Lung microvascular endothelial cell (primary cell): ENCODE measurements around the gene FAM47C. TPM values are rescaled to one million over a fixed set of nuclear protein-coding genes. Genes with fewer than 3 reads are reported as not detected.
"Not testable (repeated sequence)": the region's sequence is repeated elsewhere in the genome, so short reads cannot be mapped to it uniquely, and the experiment has no call there.

Experiments used
- DNase-seq, 2 donors: peaks; one replicate each; pipeline versions ENCODE4 v3.0.0 to v3.0.0-alpha.2; 2010; ENCODE audit warnings: low read depth in 2 of 2
- total RNA-seq: library from RNA; depleted of rRNA; stranded (reverse); fragments of >200 nt; gene quantifications from 2 replicates; pipeline ENCODE4 v1.2.1, GENCODE V29; 2014

FAM47C gene
- not detected in 2 replicates for total RNA-seq

DNA sequence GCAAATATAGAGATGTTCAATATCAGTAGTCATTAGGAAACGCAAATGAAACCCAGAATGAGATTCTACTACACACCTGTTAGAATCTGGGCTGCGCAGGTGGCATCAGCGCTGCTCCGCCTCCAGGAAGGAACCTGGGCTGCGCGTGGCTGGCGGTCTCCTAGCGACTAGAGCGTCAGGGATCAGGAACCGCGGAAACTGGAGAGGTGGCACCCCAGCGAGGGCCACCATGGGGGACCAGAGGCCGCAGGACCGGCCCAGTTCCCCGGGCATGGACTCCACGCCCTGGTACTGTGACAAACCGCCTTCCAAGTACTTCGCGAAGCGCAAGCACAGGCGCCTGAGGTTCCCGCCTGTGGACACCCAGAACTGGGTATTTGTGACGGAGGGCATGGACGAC, at the start of gene FAM47C:
Gene FAM47C, plus strand, starts transcription at position 185 of the 400 bp plus-strand sequence. Its CDS starts 45 bp downstream, at position 230.
- DNase-seq = not testable (repeated sequence)

DNA sequence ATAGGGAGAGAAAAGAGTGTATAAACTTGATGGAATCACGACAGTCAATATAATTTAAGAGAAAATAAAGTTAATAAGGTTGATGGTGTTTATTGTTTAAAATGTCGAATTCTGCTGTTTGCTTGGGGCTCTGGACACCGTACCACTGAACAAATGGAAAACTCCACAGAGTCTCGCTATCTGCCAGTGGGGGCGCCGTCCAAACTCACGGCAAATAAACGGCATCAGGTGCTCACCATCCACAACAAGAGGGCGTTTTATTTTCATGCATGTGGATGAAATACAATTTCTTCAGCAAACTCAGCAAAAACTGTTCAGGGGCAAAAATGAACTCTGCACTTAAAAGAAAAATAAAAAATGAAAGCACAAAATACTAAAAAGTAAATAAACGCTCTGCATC, 46.6 kb upstream of the FAM47C start:
- DNase-seq = peak in 1 of 2 donors; percentile 43

DNA sequence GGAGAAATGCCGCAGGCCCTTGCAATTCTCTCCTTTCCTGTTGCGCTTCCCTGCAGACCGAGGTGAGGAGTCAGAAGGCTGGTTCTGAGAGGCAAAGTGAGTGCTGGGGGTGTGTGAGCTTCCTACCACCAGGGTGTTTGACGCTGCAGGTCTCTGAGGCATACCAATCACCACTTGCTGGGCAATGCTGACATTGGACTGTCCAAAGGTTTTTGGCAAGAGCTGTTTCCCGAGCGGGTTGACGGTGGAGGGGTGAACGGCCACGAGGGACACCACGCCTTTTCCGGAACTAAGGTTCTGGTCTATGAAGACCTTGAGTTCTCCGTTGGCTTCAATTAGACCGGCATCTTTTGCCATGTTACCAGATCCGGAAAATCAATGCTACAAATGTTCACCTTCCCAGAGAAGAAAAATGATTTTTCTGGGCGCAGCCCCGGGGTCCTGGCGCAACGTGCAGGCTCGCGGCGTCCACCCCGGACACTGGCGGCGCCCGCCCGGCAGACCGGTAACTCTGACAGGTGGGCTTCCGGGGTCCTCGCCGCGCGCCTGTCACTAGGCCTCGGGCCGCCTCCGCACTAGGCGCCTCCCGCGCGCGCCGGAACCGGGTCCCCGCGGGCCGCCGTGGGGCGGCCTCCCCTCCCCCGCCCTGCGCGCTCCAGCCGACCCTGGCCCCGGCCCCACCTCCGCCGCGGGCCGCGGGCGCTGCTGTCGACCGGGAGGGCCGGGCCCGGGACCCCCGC, 44.9 kb upstream of the FAM47C start:
- peak in 1 of 2 donors; percentile 15 for DNase-seq

DNA sequence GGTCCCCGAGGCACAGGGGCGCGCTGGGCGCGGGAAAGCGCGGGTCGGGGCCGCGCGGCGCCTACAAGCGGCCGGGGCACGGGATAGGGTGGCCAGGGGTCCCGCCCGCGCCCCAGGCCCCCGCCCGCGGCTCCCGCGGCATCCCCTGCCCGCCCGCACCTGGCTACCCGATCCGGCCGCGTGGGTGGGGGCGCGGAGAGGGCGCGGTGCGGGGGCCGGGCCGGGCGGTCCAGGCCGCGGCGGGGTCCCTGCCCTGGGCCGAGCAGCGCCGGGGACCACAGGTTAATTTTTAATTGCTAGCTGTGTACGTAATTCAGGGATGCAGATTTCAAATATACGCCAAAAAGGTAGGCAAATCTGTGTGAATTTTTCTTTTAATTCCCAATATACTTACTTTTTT, 44.3 kb upstream of the FAM47C start:
- DNase-seq = no peak

DNA sequence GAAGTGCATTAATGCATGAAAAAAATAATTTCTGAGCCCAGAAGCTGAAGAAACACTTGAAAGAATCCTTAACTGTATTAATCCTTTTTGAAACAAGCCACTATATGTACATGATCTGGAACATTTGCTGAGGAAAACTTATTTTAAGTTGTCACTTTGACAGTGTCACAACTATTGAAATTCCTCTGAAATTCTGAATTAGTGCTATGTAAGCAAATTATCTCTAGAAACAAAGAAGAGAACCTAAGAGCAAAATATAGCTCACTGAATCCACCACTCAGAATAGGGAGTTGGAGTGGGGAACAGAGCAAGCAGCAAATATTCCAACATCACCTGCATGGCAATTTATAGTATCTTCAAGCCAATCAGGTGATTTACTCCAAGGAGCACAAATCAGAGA, 34.6 kb upstream of the FAM47C start:
- no peak for DNase-seq

DNA sequence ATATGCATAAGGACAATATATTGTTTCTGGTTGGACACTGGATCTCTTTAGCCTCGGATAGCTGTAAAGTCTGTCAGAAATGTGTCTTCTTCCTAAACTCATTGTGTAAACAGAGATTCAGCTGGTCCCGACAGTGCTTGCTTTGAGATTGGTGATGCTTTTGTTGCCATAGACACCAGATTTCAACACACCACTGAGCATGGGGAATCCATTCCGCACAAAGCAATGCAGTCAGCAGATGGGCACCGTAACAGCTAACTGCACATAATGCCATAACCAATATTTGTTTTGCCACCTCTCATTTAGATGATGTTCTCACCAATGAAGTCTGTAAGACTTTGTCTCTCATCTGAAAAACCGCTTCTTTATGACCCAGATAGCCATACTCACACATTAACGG, 33.3 kb upstream of the FAM47C start:
- no peak for DNase-seq

DNA sequence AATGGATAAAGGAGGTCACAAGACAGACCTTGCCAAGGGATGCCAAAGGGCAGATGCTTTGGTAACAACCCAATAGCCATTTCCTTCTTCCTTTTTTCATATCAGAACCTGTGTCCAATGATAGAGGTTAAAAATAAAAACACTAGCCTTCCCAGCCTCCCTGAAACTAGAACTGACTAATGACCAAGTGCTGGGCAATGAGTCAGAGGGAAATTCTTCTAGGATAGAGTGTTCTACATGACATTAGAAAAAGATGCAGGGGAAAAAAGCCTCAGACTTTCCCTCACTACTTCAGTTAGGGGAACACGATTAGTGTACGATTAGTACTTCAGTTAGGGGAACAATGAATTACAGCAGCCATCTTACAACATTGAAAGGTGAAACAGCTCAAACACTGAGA, 29.3 kb upstream of the FAM47C start:
- peak; percentile 1 to 40 for DNase-seq

DNA sequence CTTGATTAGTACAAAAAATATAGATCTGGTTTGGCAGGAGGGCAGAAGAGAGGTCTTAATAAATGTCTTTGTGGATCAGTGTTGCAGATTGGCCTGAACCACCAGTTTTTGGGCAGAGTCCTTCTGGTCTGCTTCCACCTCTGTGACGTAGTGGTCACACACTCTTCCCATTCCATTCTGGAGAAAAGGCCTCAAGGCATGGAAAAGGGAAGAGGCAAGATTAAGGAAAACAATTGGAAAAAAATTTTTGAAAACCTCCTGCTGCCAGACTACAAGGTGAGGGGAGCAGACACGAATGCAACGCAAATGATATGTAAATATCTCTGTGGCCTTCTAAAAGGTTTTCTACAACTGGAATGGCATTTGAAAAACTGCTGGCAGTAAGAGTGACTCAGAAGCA, 24.3 kb upstream of the FAM47C start:
- DNase-seq = no peak

DNA sequence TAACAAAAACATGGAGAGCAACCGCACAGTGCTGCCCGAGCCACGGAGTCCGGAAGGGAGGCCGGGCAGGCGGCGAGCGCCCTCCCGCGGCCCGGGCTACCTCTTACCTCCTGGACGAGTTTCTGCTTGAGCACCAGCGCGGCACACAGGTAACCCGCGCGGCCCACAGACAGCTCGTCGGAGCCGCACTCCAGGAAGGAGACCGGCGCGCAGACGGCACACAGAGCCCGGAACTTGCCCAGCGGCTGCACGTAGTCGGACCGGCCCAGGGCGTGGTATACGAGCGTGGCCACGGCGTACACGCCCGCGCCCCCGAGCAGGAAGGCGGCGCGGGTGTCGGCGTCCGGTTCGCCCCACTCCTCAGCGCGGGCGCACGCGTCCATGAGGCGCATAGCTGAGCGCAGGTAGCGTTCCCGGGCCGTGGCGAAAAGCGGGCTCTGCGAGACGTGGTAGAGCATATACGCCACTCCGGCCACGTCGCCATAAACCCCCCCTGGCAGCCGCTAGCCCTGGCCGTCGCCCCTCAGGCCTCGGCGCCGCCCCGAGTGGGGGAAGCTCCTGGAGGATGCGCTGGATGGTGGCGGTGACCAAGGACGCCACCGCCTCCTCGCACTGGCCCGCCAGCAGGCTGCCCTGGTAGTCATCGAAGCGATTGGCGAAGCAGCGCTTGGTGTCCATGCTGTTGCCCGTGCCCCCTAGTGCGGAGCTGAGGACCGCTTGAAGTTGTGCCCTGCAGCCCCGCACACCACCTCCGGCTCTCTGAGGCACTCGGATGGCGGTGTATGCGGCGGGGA, 22.6 kb upstream of the FAM47C start:
- DNase-seq = peak in 1 of 2 donors; percentile 50

DNA sequence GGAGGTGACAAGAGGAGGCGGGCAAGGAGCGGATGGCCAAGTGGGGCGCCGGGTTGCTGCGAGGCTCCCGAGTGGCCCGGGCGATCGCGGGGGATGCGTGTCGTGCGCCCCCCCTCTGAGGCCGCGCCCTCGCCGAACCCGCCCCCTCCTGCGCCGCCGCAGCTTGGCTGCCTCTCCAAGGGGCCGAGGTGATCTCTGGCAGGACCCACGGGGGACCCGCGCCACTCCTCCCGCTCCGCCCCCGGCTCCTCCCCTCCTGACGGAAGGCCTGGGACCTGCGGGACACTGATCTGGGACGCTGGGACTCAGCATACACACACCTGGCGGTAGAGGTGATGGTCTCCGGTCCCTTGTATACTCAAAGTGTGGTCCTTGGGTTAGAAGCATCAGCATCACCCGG, 21.9 kb upstream of the FAM47C start:
- DNase-seq = no peak

DNA sequence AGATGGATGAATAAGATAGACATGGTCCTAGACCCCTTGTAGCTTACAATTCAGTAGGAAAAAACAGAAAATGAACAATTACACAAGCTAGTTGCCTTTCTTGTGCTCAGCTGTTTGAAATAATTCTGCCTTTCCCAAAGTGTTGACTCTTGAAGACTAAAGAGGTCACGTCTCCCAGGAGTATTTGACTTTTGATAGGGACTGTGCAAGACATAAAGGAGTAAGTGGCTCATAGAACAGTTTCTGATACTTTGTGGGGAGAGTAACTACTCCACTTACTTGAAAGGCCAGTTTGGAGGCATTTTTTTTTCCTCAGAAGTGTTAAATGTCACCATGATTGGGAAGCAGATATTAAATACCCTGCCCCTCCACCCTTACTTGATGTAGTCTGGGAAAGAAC, 21.0 kb upstream of the FAM47C start:
- DNase-seq = not testable (repeated sequence)

DNA sequence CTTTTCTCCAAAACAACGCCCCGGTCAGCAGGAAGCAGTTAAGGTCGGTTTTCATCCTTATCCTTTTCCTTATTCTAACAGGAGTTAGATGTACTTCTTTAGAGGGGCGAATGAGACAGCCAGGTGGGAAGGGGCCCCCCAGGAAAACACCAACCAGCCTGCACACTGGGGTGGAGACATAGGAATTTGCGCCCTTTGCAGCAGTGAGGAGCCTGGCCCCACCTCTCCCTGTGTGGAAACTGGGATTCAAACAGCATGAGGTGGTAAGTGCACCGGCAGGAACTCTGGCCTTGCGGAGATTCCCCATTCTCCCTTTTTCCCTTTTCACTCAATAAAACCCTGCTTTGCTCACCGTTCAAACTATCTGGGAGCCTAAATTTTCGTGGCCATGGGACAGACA, 8.0 kb upstream of the FAM47C start:
- no peak for DNase-seq

DNA sequence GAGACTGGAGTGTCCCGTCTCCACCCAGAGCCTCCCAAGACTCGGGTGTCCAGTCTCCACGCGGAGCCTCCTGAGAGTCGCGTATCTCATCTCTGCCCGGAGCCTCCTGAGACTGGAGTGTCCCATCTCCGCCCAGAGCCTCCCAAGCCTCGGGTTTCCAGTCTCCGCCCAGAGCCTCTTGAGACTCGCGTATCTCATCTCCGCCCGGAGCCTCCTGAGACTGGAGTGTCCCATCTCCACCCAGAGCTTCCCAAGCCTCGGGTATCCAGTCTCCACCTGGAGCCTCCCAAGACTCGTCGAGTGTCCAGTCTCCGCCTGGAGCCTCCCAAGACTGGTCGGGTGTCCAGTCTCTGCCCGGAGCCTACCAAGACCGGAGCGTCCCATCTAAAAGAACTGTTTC, 2.3 kb downstream of the FAM47C start:
- DNase-seq = no peak

DNA sequence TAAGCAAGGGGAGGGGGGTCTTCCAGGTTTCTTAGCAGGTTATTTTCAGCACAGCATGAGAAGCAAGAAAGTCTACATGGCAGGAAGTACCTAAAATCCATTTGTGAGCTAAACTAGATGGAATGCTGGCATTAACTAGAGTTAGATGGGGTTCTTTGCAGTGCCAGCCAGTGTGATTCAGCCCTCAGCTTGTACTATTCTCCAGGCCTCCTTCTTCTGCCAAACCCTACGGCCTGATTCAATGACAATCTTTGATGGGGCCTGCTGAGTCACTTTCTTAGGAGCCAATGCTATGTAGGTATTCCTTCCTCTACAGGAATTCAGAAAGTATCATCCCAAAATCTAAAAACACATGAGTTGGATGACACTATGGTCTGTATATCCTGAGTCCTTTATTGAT, 26.1 kb downstream of the FAM47C start:
- DNase-seq = not testable (repeated sequence)

DNA sequence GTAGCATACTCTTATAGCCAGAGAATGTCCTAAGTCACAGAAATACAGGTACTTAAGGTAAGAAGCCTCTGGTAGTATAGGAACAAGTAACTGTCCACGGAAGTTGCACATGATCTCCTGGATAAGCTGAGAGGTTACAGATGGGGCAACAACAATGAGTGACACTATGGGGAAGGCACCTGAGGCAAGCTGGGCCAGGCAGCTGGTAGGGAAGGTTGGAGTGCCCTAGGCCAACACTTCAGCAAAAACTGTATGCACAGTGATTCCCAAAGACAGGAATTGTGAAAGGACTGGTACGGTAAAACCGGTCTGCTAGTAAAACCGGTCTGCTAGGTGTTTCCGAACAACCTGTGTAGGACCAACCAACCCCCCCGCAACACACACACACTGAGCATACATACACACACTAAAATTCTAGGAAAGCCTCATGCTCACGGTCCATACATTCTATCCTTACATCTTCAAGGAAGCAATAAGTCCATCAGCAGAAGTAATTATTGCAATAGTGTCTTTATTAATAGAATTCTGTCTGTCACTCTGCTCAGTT, 28.6 kb downstream of the FAM47C start:
- DNase-seq = not testable (repeated sequence)

DNA sequence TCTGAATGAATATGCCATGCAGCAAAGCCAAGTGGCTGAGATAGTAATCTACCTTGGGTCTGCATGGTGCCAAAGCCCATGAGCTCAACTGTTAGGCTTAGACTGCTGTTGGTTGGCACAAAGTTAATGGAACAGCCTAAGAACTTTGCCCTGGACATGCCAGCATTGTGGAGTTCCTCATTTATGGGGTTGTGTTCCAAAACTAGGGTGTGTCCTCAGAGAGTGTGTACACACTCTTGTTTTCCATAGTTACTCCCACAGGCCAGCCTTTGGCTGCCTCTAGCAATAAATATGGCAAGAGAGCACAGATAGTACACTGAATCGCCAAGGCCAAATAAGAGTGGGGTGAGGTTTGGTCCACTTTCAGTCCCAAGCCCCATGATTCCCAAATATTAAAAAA, 30.6 kb downstream of the FAM47C start:
- DNase-seq = not testable (repeated sequence)

DNA sequence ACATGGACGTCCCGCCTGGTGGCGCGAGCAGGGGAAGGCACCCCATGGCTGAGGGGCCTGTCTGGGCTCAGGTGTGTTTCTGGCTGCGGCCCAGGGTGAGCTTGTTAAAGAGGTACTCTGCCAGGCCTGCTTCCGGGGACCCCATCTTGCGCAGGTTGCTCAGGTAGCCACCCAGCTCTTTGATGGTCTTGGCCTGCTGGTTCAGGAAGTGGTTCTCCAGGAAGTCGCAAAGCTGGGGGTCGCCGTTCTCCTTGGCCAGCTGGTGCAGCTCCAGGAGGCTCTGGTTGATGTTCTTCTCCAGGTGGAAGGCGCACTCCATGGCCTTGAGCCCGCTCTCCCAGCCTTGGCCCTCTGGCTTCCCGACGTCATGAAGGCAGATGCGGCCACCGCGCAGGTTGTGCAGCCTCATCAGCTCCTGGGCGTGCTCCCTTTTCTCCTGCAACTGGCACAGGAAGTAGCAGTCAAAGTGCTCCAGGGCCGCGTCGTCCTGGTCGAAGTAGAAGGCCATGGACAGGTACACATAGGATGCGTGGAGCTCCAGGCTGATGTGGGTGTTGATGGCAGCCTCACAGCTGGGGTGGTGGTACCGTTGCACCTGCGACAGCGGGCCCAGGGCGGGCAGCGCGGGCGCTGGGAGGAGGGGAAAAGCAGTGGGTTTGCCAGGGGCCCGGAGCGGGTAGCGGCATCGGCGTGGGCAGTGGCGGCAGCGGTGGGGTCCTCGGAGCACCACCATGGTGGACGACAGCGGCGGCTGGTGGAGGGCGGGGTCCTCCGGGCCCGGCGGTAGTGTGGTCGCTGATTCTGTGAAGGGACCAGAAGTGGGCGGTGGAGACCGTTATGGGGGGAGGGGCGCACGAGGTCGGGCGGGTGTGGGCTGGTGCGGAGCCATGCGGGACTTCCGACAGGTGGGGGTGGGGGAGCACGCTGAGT, 35.1 kb downstream of the FAM47C start:
- not testable (repeated sequence) for DNase-seq

DNA sequence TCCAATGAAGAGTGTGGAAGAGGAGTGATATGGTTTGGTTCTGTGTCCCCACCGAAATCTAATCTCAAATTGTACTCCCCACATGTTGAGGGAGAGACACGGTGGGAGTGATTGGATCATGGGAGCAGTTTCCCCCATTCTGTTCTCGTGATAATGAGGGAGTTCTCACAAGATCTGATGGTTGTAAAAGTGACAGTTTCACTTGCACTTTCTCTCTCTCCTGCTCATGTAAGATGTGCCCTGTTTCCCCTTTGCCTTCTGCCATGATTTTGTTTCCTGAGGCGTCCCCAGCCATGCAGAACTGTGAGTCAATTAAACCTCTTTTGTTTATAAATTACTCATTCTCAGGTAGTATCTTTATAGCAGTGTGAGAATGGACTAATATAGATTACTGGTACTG, 39.6 kb downstream of the FAM47C start:
- DNase-seq = no peak

DNA sequence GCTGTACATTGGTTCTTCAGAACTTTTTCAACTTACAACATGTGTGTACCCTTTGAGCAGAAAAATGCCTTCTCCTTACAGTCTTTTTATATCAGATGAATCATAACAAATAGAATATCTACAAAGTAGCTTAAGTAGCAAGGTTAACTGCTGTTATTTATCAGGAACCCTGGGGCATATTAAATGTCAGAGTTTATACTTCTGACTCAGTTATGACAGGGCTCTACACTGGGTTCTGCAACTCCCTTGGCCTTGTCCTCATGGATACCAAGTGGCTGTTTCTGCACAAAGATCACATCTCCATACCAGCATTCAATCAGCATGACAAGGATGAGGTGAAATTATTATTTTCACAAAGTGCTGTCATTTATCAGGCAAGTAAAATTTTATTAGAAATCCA, 49.4 kb downstream of the FAM47C start:
- DNase-seq = not testable (repeated sequence)

DNA sequence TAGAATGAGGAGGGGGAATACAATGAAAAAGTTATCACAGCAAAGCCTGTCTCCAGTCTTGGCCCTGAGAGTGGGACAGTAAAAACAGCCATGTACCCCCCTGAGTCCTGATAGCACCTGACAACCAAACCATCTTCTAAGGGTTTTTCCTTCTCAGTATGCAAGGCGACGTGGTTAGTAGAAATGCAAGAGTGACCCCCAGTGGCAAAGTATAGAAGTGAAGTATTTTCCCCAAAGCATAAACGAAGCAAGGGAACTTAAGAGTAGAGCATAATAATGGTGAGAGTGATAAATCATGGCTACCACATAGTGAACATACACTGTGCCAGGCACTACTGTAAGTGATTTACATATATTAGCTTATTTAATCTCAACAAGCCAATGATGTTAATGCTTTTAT, 52.8 kb downstream of the FAM47C start:
- peak; percentile 46 to 58 for DNase-seq
